SU-DHL-6 (cell line): ENCODE results near the gene SMOC2.

ENCODE experiments used
- CTCF ChIP-seq: fragments of 200-600 bp; sonication (generic); IDR thresholded peaks from one replicate; pipeline ENCODE4 v1.5.1; 2017; ENCODE audit warnings: antibody characterized with exemption, mild to moderate bottlenecking, low read length, moderate library complexity; ENCODE audit not compliant: insufficient read depth, poor library complexity, severe bottlenecking
- EZH2phosphoT487 ChIP-seq: fragments of 200-600 bp; sonication (generic), shearing (Covaris generic); conservative IDR thresholded peaks from 2 replicates; pipeline ENCODE4 v1.6.1; 2018; ENCODE audit warnings: mild to moderate bottlenecking, antibody characterized with exemption, low read length, moderate library complexity, mixed read lengths

GRCh38 chr6:168411793-168412192, 29.2 kb upstream of the SMOC2 start:
- TF ChIP-seq CTCF = no peak
- TF ChIP-seq EZH2phosphoT487 = no peak
